SH-SY5Y (cell line): ENCODE measurements around the gene TFDP3.

Source experiments
- GATA2 ChIP-seq: IDR thresholded peaks from 2 replicates; pipeline ENCODE4 v1.6.1; 2011; ENCODE audit warnings: mild to moderate bottlenecking, low read depth, low read length
- GATA3 ChIP-seq: IDR thresholded peaks from 2 replicates; pipeline ENCODE4 v1.6.1; 2011; ENCODE audit warnings: low read depth, mild to moderate bottlenecking, low read length, moderate library complexity

GRCh38 chrX:133232331-133232730 is 14.2 kb upstream of the TFDP3 start:
- no peak for TF ChIP-seq GATA2
- TF ChIP-seq GATA3 = no peak
